Measurements from ENCODE around the gene DNM3.

- TF ChIP-seq POLR2A (conservative IDR thresholded peaks at IDR 0.05), result no peak
- no peak for TF ChIP-seq HNRNPUL1 (IDR thresholded peaks at IDR 0.05; ENCODE audit: low read length)
- no peak for TF ChIP-seq TFAP4 (CRISPR knock-in tag; IDR thresholded peaks at IDR 0.05; ENCODE audit: borderline replicate concordance)
- TF ChIP-seq ZC3H11A (IDR thresholded peaks at IDR 0.05; ENCODE audit: low read depth, low read length), result no peak
- TF ChIP-seq CTCF (IDR thresholded peaks at IDR 0.05 in 2 of 3, conservative IDR thresholded peaks at IDR 0.05 in 1 of 3; ENCODE audit: insufficient read depth in 2 of 3, low read depth in 1 of 3, low read length in 3 of 3), result no peak
- TF ChIP-seq KLF1 (tag; IDR thresholded peaks at IDR 0.05), result no peak
- no peak for TF ChIP-seq POLR2AphosphoS5 (IDR thresholded peaks at IDR 0.05; ENCODE audit: control insufficient read depth, insufficient read depth, low read depth, low read length)
- TF ChIP-seq NRF1 (conservative IDR thresholded peaks at IDR 0.05 in 1 of 2, IDR thresholded peaks at IDR 0.05 in 1 of 2), result no peak
- no peak for TF ChIP-seq FOXK1 (CRISPR knock-in tag; IDR thresholded peaks at IDR 0.05; ENCODE audit: borderline replicate concordance)
- no peak for TF ChIP-seq MCM2 (IDR thresholded peaks at IDR 0.05; ENCODE audit: low read depth)
These were observed 297.3 kb downstream of the DNM3 start for GRCh38 chr1:172138634-172139033.
